Gastrocnemius medialis (tissue), 4 donors: Measurements from ENCODE around the gene F2RL2. TPM values are rescaled to one million over a fixed set of nuclear protein-coding genes. Genes with fewer than 3 reads are reported as not detected.

Experiments used
- ATAC-seq, 2 donors: fragments of 150-250 bp; one replicate each; pipeline ENCODE4 v1.9.1; 2016
- DNase-seq, 2 donors: peaks; one replicate each; pipeline ENCODE4 v3.0.0-alpha.2; 2019
- H3K27ac ChIP-seq, 4 donors: fragments of 200-600 bp; sonication (generic); 1 replicate in 1 of 4; 2 replicates in 3 of 4; pipeline ENCODE4 v1.5.1; 2016 to 2018; ENCODE audit warnings: mild to moderate bottlenecking in 2 of 4, moderate library complexity in 1 of 4
- H3K27me3 ChIP-seq, 3 donors: fragments of 200-600 bp; sonication (generic) in 2 of 3; 1 replicate in 1 of 3; 2 replicates in 2 of 3; pipeline versions ENCODE4 v1.5.1 to v1.6.0; 2016 to 2019; ENCODE audit warnings: mild to moderate bottlenecking in 1 of 3, moderate library complexity in 1 of 3
- H3K36me3 ChIP-seq, 2 donors: fragments of 200-600 bp; sonication (generic) in 1 of 2; one replicate each; pipeline ENCODE4 v1.5.1; 2017 to 2018
- H3K4me1 ChIP-seq, 2 donors: fragments of 200-600 bp; sonication (generic) in 1 of 2; one replicate each; pipeline ENCODE4 v1.5.1; 2016 to 2017; ENCODE audit warnings: mild to moderate bottlenecking in 2 of 2
- H3K4me3 ChIP-seq, 4 donors: fragments of 200-600 bp; sonication (generic) in 3 of 4; 1 replicate in 1 of 4; 2 replicates in 3 of 4; pipeline ENCODE4 v1.5.1; 2016 to 2019; ENCODE audit warnings: mild to moderate bottlenecking in 2 of 4
- H3K9me3 ChIP-seq, 3 donors: fragments of 200-600 bp; sonication (generic) in 2 of 3; 1 replicate in 1 of 3; 2 replicates in 2 of 3; pipeline ENCODE4 v1.5.1; 2016 to 2019
- CTCF ChIP-seq, 5 experiments: fragments of 450-650 bp in 3 of 5; fragments of 200-600 bp in 2 of 5; sonication (generic) in 2 of 5; IDR thresholded peaks in 4 of 5; conservative IDR thresholded peaks in 1 of 5; 1 replicate in 4 of 5; 2 replicates in 1 of 5; pipeline ENCODE4 v1.5.1; 2016 to 2019; ENCODE audit warnings: antibody characterized with exemption in 5 of 5, mild to moderate bottlenecking in 3 of 5, moderate library complexity in 3 of 5
- POLR2A ChIP-seq, 2 donors: fragments of 450-650 bp; IDR thresholded peaks; one replicate each; pipeline ENCODE4 v1.6.1; 2017; ENCODE audit warnings: antibody characterized with exemption in 2 of 2, mild to moderate bottlenecking in 2 of 2, moderate library complexity in 2 of 2
- in situ Hi-C, 4 donors: fragments of 200-750 bp; cut with MboI; loops; one replicate each; pipeline versions ENCODE4 v1.15.0 to v1.8.0; 2017; ENCODE audit warnings: low sequenced_read_pairs in 4 of 4
- intact Hi-C: fragments of 100-400 bp; cut with DNase I; formaldehyde crosslinking; loops from one replicate; pipeline ENCODE4 v1.15.1; 2023; ENCODE audit warnings: low total_unique reads
- total RNA-seq, 4 donors: library from RNA; depleted of rRNA; stranded (reverse); fragments of >200 nt; gene quantifications; one replicate each; pipeline versions ENCODE4 v1.1.0 to v1.2.3, GENCODE V29; 2016

F2RL2 gene
- total RNA-seq, 4 donors from 2014 or later = not detected

GRCh38 chr5:76590027-76590426, 33.2 kb downstream of the F2RL2 start:
- in situ Hi-C loops (no loop called here), intact Hi-C loops (no loop called here)
- Histone ChIP-seq H3K36me3 (no peaks in the 10 kb centered on the region), H3K27ac (no peak overlapping the region), H3K9me3 (no peaks in the 10 kb centered on the region), H3K27me3 (no peaks in the 10 kb centered on the region), H3K4me3 (no peak overlapping the region), H3K4me1 (no peaks in the 10 kb centered on the region)
- no peak for TF ChIP-seq CTCF (IDR thresholded peaks at IDR 0.05 in 4 of 5, conservative IDR thresholded peaks at IDR 0.05 in 1 of 5)
- DNase-seq (no peak), ATAC-seq (no peak)

- ATAC-seq = no peak
- intact Hi-C loops = no loop called here
- in situ Hi-C loops = no loop called here
These were observed 36.7 kb downstream of the F2RL2 start for GRCh38 chr5:76586531-76586930.

GRCh38 chr5:76585783-76586217, 37.4 kb downstream of the F2RL2 start:
- no peak for ATAC-seq
- no peak for DNase-seq
- intact Hi-C loops = no loop called here
- no peaks in the 10 kb centered on the region for H3K27me3 ChIP-seq
- no peaks in the 10 kb centered on the region for H3K9me3 ChIP-seq
- no peak for TF ChIP-seq POLR2A (IDR thresholded peaks at IDR 0.05)
- no peak for TF ChIP-seq CTCF (IDR thresholded peaks at IDR 0.05 in 4 of 5, conservative IDR thresholded peaks at IDR 0.05 in 1 of 5)
- H3K4me1 ChIP-seq = no peaks in the 10 kb centered on the region
- no peaks in the 10 kb centered on the region for H3K36me3 ChIP-seq
- H3K27ac ChIP-seq = no peak overlapping the region
- H3K4me3 ChIP-seq = no peak overlapping the region
- in situ Hi-C loops = no loop called here

More at GRCh38 chr5:76586531-76586930, 36.7 kb downstream of the F2RL2 start:
- no peaks in the 10 kb centered on the region for H3K36me3 ChIP-seq
- no peak for DNase-seq
- no peaks in the 10 kb centered on the region for H3K9me3 ChIP-seq
- H3K4me1 ChIP-seq = no peaks in the 10 kb centered on the region
- TF ChIP-seq POLR2A (IDR thresholded peaks at IDR 0.05) (no peak), CTCF (IDR thresholded peaks at IDR 0.05 in 4 of 5, conservative IDR thresholded peaks at IDR 0.05 in 1 of 5) (no peak)
- no peak overlapping the region for H3K27ac ChIP-seq
- no peak overlapping the region for H3K4me3 ChIP-seq
- H3K27me3 ChIP-seq = no peaks in the 10 kb centered on the region

- H3K4me1 ChIP-seq = no peaks in the 10 kb centered on the region
- DNase-seq (no peak), ATAC-seq (no peak)
- in situ Hi-C loops (no loop called here), intact Hi-C loops (loop anchor here (5.0 kb wide), 1 partner anchor 181 kb away; the partner anchor contains the start of gene IQGAP2)
- TF ChIP-seq POLR2A (IDR thresholded peaks at IDR 0.05) = no peak
- no peak for TF ChIP-seq CTCF (IDR thresholded peaks at IDR 0.05 in 4 of 5, conservative IDR thresholded peaks at IDR 0.05 in 1 of 5)
- H3K4me3 ChIP-seq = no peak overlapping the region
- no peaks in the 10 kb centered on the region for H3K9me3 ChIP-seq
- H3K27ac ChIP-seq = no peak overlapping the region
- no peaks in the 10 kb centered on the region for H3K36me3 ChIP-seq
- no peaks in the 10 kb centered on the region for H3K27me3 ChIP-seq
These were observed 39.8 kb downstream of the F2RL2 start for GRCh38 chr5:76583163-76584047.
